ENCODE results near the gene CHTOP. TPM values are rescaled to one million over a fixed set of nuclear protein-coding genes. Genes with fewer than 3 reads are reported as not detected.

CHTOP gene
- total and polyA plus RNA-seq, 8 donors, result 27.9 to 87.4 (median 35.7) TPM

DNA sequence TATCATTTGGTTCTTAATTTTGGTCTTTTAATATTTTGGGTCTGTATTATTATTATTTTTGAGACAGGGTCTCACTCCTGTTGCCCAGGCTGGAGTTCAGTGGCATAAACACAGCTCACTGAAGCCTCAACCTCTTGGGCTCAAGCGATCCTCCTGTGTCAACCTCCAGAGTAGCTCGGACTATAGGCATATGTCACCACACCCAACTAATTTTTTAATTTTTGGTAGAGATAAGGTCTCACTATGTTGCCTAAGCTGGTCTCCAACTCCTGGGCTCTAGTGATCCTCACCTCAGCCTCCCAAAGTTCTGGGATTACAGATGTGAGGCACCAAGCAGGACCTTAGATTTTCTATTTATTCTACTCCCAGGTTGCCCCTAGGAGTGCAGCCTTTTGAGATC, 39.6 kb downstream of the CHTOP start:
- TF ChIP-seq, protein P1, sequence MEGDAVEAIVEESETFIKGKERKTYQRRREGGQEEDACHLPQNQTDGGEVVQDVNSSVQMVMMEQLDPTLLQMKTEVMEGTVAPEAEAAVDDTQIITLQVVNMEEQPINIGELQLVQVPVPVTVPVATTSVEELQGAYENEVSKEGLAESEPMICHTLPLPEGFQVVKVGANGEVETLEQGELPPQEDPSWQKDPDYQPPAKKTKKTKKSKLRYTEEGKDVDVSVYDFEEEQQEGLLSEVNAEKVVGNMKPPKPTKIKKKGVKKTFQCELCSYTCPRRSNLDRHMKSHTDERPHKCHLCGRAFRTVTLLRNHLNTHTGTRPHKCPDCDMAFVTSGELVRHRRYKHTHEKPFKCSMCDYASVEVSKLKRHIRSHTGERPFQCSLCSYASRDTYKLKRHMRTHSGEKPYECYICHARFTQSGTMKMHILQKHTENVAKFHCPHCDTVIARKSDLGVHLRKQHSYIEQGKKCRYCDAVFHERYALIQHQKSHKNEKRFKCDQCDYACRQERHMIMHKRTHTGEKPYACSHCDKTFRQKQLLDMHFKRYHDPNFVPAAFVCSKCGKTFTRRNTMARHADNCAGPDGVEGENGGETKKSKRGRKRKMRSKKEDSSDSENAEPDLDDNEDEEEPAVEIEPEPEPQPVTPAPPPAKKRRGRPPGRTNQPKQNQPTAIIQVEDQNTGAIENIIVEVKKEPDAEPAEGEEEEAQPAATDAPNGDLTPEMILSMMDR (IDR thresholded peaks at IDR 0.05), result no peak
- 94% methylated on average over 2 of the region's 2 CpGs for WGBS, 2 donors
- ATAC-seq (no peak), DNase-seq (no peak), FAIRE-seq (no peak)
- no peak overlapping the region for H3K4me3 ChIP-seq
- no peaks in the 10 kb centered on the region for H3K27me3 ChIP-seq
- no peaks in the 10 kb centered on the region for H3K9me3 ChIP-seq
- H3K4me1 ChIP-seq, result peaks cover 10 to 22% (median 22%) of the 10 kb centered on the region in 3 donors
- intact Hi-C loops (cut with DNase I), result no loop called here
- H3K27ac ChIP-seq, result no peak overlapping the region
- H3K36me3 ChIP-seq, result peaks cover 0 to 6% (median 0%) of the 10 kb centered on the region in 3 donors

DNA sequence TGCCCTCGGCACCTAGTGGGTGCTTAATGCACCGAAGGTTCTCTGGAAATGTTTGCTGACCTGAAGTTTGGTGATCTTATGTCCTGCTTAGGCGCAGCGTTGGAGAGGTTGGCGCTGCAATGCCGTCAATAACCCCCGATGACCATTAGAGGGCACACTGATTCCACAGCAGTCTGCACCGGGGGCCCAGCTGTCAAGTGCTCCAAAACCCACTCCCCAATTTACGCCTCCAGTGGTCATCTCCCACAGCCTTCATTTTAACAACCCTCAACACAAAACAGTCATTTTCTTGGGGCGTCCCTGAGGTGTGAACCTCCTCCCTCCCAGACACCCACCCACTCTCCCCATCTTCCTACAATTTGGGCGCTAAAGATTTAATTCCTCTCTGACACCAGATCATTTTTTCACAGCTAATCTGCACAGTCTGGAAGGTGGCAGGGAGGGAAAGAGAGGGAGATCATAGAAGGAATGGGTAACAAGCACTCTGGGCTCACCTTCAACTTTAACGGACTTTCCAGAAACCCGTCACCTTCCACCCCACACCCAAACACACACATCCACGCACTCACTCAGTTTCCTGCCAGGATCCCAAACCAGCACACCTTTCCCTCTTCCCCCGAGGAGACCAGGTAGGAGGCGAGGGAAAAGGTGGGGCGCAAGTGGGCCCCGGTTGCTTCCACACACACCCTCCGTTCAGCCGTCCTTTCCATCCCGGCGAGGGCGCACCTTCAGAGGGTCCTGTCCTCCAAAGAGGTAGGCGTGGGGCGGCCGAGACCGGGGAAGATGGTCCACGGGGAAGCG, 44.1 kb downstream of the CHTOP start:
- no peaks in the 10 kb centered on the region for H3K36me3 ChIP-seq
- H3K4me3 ChIP-seq, result peak overlapping the region in 3 of 4 donors; percentile 6 to 56 (median 36)
- FAIRE-seq (no peak), DNase-seq (peak in 3 of 6 donors; percentile 32 to 62 (median 51)), ATAC-seq (peak; percentile 61 to 87 (median 82))
- H3K27ac ChIP-seq, result no peak overlapping the region
- H3K27me3 ChIP-seq, result no peaks in the 10 kb centered on the region
- TF ChIP-seq, protein P1 (IDR thresholded peaks at IDR 0.05), result peak; percentile 64 to 88 (median 79)
- H3K4me1 ChIP-seq, result peaks cover 0 to 11% (median 5%) of the 10 kb centered on the region in 3 donors
- 4% methylated on average over 29 of the region's 29 CpGs for WGBS, 2 donors
- H3K9me3 ChIP-seq, result no peaks in the 10 kb centered on the region
- intact Hi-C loops (cut with DNase I), result loop anchor here in 1 of 3 donors (2.0 kb wide), 1 partner anchor 71 kb away; no protein-coding TSS in a partner anchor

DNA sequence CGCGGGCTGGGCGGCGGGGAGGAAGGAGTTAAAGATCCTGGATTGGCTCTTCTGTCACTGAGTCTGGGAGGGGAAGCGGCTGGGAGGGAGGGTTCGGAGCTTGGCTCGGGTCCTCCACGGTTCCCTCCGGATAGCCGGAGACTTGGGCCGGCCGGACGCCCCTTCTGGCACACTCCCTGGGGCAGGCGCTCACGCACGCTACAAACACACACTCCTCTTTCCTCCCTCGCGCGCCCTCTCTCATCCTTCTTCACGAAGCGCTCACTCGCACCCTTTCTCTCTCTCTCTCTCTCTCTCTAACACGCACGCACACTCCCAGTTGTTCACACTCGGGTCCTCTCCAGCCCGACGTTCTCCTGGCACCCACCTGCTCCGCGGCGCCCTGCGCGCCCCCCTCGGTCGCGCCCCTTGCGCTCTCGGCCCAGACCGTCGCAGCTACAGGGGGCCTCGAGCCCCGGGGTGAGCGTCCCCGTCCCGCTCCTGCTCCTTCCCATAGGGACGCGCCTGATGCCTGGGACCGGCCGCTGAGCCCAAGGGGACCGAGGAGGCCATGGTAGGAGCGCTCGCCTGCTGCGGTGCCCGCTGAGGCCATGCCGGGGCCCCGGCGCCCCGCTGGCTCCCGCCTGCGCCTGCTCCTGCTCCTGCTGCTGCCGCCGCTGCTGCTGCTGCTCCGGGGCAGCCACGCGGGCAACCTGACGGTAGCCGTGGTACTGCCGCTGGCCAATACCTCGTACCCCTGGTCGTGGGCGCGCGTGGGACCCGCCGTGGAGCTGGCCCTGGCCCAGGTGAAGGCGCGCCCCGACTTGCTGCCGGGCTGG, 44.9 kb downstream of the CHTOP start, which contains the start of gene NPR1:
NPR1 (plus strand) TSS at position 170 of the 818 bp plus-strand sequence; CDS start at position 591, 421 bp downstream.
- 0 to 2% methylated on average over 70 to 78 of the region's 78 CpGs for WGBS, 2 donors
- no peaks in the 10 kb centered on the region for H3K9me3 ChIP-seq

DNA sequence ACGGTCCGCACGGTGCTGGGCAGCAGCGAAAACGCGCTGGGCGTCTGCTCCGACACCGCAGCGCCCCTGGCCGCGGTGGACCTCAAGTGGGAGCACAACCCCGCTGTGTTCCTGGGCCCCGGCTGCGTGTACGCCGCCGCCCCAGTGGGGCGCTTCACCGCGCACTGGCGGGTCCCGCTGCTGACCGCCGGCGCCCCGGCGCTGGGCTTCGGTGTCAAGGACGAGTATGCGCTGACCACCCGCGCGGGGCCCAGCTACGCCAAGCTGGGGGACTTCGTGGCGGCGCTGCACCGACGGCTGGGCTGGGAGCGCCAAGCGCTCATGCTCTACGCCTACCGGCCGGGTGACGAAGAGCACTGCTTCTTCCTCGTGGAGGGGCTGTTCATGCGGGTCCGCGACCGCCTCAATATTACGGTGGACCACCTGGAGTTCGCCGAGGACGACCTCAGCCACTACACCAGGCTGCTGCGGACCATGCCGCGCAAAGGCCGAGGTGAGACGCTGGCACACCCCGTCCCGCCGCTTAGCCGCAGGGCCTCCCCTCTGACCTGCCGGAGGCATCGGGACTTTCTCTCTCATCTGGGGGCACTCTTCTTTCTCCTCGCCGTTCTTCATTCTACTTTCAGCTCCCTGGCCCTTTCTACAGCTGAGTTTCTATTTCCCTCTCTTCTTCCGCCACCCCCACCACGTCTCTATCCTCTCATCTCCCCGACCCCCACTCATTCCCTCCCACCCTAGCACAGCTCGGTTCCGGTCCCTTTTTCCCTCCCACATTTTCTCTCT, 45.7 kb downstream of the CHTOP start:
- peaks cover 0 to 11% (median 5%) of the 10 kb centered on the region in 3 donors for H3K4me1 ChIP-seq
- H3K27me3 ChIP-seq, result no peaks in the 10 kb centered on the region
- WGBS, 2 donors, result 7 to 10% methylated on average over 66 to 73 of the region's 73 CpGs
- intact Hi-C loops (cut with DNase I), result loop anchor here in 2 of 3 donors (2.0 to 5.0 kb wide), 2 partner anchors 63 to 69 kb away; no protein-coding TSS in a partner anchor
- no peak overlapping the region for H3K27ac ChIP-seq
- no peaks in the 10 kb centered on the region for H3K9me3 ChIP-seq
- peak in 3 of 6 donors; percentile 21 to 71 (median 68) for DNase-seq
- FAIRE-seq, result no peak
- ATAC-seq, result peak; percentile 31 to 61 (median 34)
- peak overlapping the region; percentile 6 to 56 (median 31) for H3K4me3 ChIP-seq
- TF ChIP-seq, protein P1 (IDR thresholded peaks at IDR 0.05), result peak in 1 of 4 donors; percentile 12
- no peaks in the 10 kb centered on the region for H3K36me3 ChIP-seq

More for the DNA sequence above, 44.9 kb downstream of the CHTOP start, which contains the start of gene NPR1:
- H3K36me3 ChIP-seq, result no peaks in the 10 kb centered on the region
- no peak within 1 kb of the TSS for H3K27ac ChIP-seq
- H3K27me3 ChIP-seq, result no peaks in the 10 kb centered on the region
- TF ChIP-seq, protein P1 (IDR thresholded peaks at IDR 0.05), result no peak
- peak within 1 kb of the TSS; percentile 6 to 56 (median 31) for H3K4me3 ChIP-seq
- DNase-seq (peak in 4 of 6 donors; percentile 29 to 81 (median 57)), ATAC-seq (peak; percentile 61 to 79 (median 75)), FAIRE-seq (no peak)
- intact Hi-C loops (cut with DNase I), result loop anchor here in 1 of 3 donors (2.0 kb wide), 1 partner anchor 70 kb away; no protein-coding TSS in a partner anchor
- peaks cover 0 to 11% (median 5%) of the 10 kb centered on the region in 3 donors for H3K4me1 ChIP-seq
